ENCODE results near the gene SLC1A3.

The SLC1A3 gene

DNA sequence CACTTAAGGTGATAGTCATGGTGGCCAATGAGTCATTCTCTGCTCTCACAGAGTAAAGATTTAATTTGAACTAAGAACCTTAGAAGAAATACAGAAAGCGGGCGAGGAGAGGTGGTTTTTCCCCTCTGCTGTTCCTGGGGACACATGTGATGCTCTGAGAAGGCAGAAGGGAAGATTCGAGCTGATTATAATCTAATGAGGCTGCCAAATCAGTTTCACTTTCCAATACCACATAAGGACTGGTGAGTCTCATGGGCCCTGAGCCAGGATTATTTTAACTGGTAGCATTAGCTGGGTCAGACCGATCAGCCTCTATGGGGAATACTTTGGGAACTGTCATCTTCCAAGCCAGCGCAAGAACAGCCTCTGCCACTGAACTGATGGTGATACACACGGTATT is 116.5 kb downstream of the SLC1A3 start:
- DNase-seq: peak; percentile 58

- peak; percentile 59 for DNase-seq
Measured at GRCh38 chr5:36723912-36724311, 117.5 kb downstream of the SLC1A3 start.

DNA sequence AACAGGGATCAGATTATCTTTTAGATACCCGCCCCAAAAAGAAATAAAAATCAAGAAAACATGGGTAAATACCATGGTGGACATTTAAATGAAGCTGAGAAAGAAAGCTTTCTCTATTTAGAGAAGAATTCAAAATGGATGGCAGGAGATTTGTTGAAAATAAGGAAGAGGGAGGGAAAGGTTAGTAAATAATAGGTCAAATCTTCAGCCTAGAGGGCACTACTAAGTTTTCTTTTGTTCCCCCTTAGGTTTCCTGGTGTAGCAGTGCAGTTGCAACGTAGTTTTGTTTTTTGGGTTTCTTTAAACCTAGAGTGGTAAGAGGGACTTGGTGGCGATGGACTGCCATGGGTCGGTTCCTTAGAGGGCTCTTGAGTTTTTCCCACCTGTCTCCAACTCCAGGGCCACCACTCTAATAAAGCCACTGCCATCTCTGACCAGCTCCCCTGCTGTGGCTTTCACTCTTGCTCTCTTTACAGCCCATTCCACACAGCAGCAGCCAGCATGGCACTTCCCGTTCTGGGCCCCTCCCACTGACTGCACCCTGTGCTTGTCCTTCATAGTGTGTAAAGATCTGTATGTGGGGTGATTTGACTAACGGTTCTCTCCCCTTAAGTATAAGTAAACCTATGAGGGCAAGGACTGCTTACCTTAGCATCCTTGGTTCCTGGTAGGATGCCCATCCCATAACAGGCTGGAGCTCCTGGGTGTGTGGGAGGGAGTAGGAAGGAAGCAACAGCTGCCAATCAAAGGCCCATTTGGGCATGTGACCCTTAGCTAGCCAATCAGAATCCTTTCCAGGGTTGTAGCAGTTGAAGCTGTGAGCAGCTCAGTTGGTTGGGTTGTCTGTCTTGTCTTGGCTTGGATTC is 118.3 kb downstream of the SLC1A3 start:
- DNase-seq: peak; percentile 82

- DNase-seq: no peak
Measured at GRCh38 chr5:36726317-36726716, 119.9 kb downstream of the SLC1A3 start.

DNA sequence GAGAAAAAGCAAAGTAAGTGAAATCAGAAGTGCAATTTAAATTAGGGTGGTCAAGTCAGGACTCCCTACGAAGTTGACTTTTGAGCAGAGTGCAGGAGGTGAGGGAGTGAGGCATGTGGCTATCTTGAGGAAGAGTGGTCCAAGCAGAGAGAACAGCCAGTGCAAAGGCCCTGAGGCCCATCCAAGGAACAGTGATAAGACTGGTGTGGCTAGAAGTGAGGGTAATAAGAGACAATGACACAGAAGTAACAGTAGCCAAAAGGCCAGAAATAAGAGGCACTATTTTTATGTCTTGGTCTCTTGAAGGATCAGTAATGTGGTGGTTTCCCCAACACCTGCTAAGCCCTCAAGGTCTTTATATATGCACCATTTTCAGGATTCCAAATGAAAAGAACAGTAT is 120.4 kb downstream of the SLC1A3 start:
- no peak for DNase-seq

DNA sequence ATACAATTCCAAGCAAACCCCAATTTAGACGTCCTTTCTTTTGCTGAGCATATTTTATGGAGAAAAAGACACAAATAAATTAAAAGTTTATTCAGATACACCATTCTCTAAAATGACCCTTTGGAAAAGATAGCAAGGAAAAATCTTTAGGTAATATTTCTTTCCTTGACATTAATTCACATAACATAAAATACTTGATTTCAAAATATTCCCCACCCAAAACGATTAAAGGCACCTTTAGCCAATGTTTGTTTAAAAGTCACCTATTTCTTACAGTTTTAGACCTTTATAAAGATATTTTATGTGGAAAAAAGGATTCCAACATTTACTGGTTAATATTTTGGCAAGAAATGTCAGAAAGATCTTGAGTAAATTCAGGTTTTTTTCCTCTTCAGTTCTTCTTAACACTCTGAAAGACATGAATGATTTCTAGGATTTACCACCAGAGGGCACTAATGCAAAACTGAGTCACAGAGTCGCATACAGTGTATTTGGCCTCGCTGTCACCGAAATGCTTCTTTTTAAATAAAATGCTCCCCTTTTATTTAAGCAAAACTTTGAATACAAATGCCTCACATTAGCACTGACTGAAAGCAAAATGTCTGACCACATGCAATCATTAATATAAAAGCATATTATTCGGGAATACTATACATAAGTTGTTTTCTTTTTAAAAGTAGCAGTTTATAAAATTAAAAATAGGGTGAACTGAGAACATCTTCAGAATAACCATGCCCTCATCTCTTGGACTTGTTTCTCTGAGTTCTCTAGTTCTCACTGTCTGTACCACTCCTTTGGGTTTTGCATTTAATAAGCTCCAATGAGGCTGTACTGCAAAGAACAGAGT is 122.5 kb downstream of the SLC1A3 start:
- peak; percentile 84 for DNase-seq

GRCh38 chr5:36730537-36731216 is 124.3 kb downstream of the SLC1A3 start:
- DNase-seq: no peak

GRCh38 chr5:36733183-36733582 is 126.8 kb downstream of the SLC1A3 start:
- DNase-seq: no peak

- DNase-seq: no peak
Measured at GRCh38 chr5:36734422-36734821, 128.0 kb downstream of the SLC1A3 start.

GRCh38 chr5:36735891-36736290 is 129.5 kb downstream of the SLC1A3 start:
- DNase-seq: no peak
